Forelimb muscle (tissue), 1 donor: Measurements from ENCODE around the gene PIGZ. TPM values are rescaled to one million over a fixed set of nuclear protein-coding genes. Genes with fewer than 3 reads are reported as not detected.

Experiments used
- DNase-seq: peaks from one replicate; pipeline ENCODE4 v3.0.0-alpha.2; 2013; ENCODE audit warnings: low read depth
- polyA plus RNA-seq: library from polyadenylated mRNA; unstranded; fragments of 120-200 nt; gene quantifications from one replicate; pipeline ENCODE4 v1.2.1, GENCODE V29; 2013; ENCODE audit not compliant: insufficient read length

The PIGZ gene
- polyA plus RNA-seq, 1 donor: 1.7 TPM

GRCh38 chr3:196915375-196915774 is 53.3 kb downstream of the PIGZ start:
- no peak for DNase-seq

- DNase-seq: no peak
Measured at GRCh38 chr3:196914866-196915265, 53.8 kb downstream of the PIGZ start.

- DNase-seq: no peak
Measured at GRCh38 chr3:196903740-196904139, 64.9 kb downstream of the PIGZ start.

GRCh38 chr3:196902296-196902695 is 66.3 kb downstream of the PIGZ start:
- DNase-seq: no peak

GRCh38 chr3:196901768-196902167 is 66.9 kb downstream of the PIGZ start:
- no peak for DNase-seq

Other genes with a start within 250 kb of the PIGZ start
- 46.8 TPM for gene PAK2, start 229.0 kb downstream of the PIGZ start, polyA plus RNA-seq
- 20.9 TPM for gene SENP5, start 100.9 kb downstream of the PIGZ start, polyA plus RNA-seq
- 73.0 TPM for gene NCBP2, start 26.3 kb downstream of the PIGZ start, polyA plus RNA-seq
- gene MELTF, start 61.0 kb upstream of the PIGZ start, polyA plus RNA-seq: 5.7 TPM